Measurements from ENCODE around the gene S100A11.
A peak's percentile ranks its signal among the peaks of the same experiment; 100 is the strongest.

The S100A11 gene

GRCh38 chr1:152000964-152001630, 35.7 kb downstream of the S100A11 start:
- DNase-seq = no peak

DNA sequence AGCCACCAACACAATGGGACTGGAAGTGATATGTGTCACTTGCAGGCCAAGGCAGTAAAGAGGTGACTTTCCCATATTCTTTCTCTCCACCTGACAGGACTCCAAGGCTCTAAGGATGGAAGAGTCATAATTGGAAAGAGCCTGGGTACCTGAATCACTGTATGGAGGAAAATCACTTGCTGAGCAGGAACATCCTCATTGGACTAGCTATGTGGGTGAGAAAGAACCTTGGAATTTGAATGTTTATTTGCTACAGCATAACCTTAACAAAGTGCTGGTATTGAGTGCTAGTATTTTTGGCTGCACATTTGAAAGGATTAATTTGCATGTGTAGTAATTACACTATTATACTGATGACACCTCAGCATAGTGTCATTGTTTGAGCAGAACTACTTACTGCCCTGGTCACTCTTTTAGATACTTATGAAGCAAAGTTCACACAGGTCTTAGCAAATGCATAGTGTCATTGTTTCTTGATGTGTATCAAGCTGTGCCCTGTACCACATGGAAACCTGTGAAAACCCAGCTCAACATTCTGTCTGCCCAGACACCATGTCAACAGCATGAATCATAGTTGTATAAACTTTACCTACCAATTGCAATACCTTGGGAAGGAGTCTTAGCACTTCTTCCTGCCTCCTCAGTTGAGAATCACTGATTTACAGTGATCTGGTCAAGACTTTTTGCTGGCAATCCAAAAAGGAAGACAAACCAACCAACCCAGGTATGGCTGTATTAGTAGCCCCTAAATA, 38.0 kb downstream of the S100A11 start:
- DNase-seq = no peak

- no peak for DNase-seq
Measured at GRCh38 chr1:151997284-151997570, 39.6 kb downstream of the S100A11 start.

DNA sequence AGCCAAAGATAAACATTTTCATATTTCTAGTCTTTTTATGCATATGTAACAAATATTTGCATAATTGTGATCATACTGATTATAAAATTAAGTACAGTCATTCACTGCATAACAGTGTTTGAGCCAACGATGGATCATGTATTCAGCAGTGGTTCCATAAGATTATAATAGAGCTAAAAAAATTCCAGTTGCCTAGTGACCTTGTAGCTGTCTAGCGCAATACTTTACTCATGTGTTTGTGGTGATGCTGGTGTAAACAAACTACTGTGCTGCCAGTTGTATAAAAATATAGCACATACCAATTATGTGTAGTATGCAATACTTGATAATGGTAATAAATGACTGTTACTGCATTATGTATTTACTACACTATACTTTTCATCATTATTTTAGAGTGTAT, 41.0 kb downstream of the S100A11 start:
- no peak for DNase-seq

DNA sequence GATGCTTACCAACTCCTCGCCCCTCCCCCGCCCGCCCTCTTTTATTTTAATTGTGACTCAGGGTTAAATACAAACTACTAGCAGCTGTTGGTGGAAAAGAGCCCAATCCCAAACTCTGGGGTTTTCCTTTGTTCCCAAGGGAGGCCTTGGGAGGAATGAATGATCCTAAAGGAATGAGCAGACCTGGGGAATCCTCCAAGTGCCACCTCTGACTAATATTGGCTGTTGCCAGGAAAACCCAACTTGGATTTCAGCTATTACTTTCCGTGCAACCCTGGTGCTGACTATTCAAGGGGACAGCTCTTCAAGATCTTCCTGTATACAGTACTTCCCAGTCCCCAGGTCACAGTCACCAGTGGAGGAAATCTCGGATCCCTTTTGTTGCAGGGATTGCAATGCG, 41.8 kb downstream of the S100A11 start:
- DNase-seq = no peak

DNA sequence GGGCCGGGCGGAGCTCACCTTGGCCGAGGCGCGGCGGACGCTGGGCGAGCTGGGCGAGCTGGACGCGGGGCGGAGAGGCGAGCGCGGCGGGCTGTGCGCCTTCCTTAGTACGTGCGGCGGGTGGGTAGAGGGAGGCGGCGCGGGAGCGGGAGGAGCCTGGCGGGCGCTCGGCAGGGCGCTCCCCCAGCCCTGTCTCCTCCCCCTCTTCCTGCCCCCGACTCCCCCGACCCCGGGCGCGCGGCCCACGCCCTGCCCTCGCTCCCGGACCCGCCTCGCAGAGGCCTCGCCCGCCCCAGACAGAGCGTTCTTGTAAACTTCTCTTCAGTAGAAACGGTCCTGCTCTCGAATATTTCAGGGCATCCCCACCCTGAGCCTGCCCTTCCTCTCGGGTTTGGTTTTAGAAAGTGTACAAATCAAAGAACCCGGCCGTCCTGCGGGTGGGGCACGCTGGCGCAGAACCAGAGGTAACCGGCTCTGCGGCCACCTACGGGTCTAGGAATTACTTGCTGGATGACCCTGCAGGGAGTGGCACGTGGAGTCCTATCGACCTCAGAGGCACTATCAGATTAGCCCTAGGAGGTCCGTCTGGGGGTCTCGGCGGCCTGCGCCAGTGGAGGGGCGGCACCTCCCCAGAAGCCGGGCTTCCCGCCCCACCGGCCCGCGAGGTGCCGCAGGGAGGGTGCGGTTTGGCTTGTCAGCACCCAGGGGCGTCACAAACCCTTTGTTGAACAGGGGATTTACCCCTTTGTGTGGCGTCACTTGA, 42.9 kb downstream of the S100A11 start, which contains the start of gene S100A10:
Gene S100A10, minus strand, starts transcription at position 126 of the 763 bp plus-strand sequence. CDS start 7,629 bp downstream, outside the sequence.
- peak; percentile 86 for DNase-seq

- peak; percentile 57 for DNase-seq
Measured at GRCh38 chr1:151993084-151993733, 43.6 kb downstream of the S100A11 start.

DNA sequence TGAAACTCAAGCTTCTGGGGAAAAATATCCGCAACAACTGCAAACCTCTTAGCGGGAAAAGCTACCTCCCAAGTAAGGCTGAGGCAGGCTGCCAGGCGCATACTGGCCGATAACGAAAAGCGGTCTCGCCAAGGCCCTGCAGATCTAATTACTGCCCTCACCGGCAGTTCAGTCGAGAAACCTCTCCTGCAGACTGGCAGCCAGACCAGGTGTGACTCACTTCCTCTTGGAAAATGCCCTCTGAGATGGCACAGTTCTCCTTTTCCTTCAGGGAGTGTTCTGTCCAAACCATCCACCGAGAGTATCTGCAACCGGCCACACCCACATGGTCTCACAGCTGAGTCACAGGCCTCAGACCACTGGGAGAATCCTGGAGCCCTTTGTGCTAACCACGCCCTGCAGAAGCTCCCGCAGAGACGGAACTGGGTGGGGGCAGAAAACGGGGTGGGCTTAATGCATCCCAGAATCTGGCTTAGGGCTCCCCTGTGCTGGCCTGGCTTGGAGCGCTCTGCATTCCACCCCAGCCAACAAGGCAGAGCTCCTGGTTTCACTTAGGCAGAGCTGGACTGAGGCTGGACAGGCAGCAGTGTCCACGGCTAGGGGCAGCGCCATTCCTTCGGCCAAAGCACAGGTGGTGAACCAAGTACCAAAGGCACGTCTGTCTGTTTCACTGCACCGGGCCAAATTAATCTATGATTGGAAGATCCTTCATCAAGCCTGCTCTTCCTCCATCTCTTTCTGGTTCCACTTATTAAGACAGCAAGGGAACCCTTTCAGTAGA, 44.3 kb downstream of the S100A11 start:
- DNase-seq = peak; percentile 62

GRCh38 chr1:151991663-151992302, 45.0 kb downstream of the S100A11 start:
- no peak for DNase-seq

DNA sequence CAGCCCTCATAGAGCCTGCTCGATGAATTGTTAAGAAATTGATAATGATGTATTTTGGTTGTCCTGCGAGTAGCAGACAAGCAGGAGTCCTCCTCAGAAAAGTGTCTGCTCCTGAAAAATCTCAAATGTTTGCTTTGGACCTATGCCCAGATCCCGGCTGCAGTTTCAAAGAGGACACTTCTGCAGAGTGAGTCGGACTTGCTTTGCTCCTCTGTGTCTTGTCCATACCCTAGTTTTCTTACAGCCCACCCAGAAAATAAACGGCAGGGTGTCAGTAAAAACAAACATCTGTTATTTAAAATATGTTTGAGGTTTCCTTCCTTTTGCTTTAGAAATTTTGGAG, 46.0 kb downstream of the S100A11 start:
- no peak for DNase-seq

DNA sequence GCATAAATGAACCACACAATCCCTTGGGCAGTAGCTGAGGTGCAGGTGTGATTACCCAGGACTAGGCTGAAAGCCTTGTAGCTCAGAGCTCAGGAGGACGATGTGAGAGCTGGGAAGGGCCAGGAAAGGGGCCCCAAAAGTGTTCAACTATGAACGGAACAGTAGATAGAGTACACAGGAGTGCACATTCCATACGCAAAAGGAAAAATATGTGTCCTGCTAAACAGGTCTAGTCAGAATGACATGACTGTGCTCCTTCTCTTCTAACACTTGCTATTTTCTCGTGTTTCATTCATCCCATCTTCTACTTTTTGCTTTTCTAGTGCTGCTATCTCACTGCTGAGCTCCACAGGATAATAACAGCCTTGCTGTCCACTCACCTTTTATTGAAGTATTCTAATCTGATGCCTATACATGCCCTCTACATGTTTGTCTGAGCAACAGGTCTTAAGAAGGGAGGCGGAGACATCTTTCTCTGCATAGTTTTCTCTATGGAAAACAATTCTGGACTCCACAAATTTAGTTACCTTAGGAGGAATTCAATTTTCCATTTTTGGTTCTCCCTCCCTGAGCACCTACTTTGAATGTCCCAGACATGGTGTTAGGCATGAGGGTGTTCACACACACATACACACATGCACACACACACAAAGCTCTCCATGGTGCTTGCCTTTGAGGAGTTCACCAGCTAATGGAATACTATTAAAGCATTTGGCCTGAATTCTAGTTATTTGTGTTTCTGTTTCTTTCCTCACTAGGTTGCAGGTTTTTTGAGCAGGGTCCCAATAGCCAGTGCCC, 46.5 kb downstream of the S100A11 start:
- no peak for DNase-seq

- no peak for DNase-seq
Measured at GRCh38 chr1:151989211-151989862, 47.5 kb downstream of the S100A11 start.

DNA sequence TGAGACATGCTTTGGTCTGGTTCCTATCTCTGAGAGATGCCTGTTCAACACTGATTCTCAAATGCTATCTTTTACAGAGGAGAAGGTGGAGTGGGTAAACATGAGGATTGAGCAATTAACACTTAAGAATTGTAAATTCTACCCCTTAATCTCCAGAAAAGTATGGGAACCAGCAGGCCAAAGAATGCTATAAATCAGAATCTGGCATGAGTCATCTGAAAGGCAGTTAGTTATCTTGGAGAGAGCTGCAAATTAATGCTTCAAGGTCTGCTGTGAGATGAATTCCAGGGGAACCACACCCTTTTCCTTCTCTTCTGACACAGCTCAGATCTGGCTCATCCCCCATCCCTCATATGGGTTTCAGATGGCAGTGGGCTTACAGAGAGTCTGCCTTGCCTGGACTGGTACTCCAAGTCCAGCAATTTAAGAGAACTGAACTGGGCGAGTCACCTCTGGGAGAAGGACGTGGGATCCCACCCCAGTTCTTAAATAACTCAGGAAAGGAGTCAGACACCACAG, 48.3 kb downstream of the S100A11 start:
- no peak for DNase-seq

DNA sequence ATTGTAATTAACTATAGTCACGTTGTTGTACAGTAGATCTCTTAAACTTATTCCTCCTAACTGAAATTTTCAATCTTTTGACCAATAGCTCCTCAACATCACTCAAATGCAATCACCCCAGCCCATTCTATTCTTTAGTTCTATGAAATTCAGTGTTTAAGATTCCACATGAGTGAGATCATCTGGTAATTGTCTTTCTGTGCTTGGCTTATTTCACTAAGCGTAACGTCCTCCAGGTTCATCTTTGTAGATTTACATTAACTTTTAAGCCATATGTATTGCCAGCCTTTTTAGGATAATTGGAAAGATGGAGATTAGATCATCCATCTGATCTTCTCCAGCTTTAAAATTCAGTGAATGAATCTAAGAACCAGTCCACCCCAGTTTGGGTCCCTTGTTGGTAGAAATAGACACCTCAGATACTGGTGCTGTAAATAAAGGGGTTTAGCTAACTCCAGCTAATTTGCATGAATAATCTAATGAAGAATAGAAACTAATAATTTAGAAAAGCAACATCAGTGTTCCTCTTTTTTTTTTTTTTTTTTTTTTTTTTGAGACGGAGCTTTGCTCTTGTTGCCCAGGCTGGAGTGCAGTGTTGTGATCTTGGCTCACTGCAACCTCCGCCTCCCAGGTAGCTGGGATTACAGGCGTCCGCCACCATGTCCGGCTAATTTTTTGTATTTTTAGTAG, 50.2 kb downstream of the S100A11 start:
- no peak for DNase-seq

DNA sequence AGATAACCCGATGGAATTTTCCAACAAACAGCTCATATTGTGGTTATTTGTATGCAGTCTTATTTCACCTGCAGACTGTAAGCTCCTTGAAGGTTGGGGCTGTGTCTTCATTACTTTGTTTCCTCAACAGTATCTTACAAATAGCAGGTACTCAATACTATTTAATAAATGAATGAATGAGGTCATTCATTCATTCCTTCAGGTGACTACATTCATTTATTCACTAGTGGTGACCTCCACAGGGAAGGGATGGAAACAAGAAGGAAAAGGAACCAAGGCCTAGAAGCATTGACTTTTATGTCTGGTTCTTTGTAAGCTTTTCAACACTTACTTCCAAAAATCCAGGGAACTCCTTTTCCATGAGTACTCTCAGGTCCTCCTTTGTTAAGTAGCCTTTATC, 51.0 kb downstream of the S100A11 start:
- DNase-seq = no peak

- DNase-seq = no peak
Measured at GRCh38 chr1:151985270-151985669, 51.5 kb downstream of the S100A11 start.

DNA sequence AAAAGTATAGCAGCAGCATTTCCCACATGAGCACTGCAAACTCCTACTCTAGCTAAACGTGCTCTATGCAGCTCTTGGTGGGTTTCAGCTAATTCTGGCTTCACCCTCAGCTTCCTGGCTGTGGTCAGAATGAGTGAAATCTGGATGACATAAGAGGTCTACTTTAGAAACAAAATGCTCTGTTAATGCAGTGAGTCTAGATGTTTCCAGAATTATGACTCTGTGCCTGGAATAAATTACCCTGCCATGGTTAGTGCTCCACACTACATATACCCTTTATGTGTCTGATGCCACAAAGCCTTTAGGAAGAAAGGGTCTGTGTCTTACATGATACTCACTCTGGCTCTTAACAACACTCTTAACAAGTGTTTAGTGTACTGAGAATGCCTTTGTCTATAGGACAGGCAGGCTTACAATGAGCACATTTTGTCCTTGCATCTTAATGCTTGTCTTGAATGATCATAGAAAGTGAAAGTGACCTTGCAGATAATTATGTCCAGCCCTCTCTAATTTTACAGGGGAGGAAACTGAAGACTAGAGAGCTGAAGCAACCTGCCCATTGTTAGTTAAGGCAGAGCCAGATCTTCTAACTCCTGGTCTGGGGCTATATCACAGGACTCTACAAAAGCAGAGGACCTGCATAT, 52.4 kb downstream of the S100A11 start:
- DNase-seq = peak; percentile 45

Data from CD4-positive, alpha-beta T cell treated with Interleukin-17A for 1 hour (primary cell).